ENCODE results near the gene MYBPC1. TPM values are rescaled to one million over a fixed set of nuclear protein-coding genes. Genes with fewer than 3 reads are reported as not detected.
"Not testable (repeated sequence)": the region's sequence is repeated elsewhere in the genome, so short reads cannot be mapped to it uniquely, and the experiment has no call there.

MYBPC1 gene, protein sequence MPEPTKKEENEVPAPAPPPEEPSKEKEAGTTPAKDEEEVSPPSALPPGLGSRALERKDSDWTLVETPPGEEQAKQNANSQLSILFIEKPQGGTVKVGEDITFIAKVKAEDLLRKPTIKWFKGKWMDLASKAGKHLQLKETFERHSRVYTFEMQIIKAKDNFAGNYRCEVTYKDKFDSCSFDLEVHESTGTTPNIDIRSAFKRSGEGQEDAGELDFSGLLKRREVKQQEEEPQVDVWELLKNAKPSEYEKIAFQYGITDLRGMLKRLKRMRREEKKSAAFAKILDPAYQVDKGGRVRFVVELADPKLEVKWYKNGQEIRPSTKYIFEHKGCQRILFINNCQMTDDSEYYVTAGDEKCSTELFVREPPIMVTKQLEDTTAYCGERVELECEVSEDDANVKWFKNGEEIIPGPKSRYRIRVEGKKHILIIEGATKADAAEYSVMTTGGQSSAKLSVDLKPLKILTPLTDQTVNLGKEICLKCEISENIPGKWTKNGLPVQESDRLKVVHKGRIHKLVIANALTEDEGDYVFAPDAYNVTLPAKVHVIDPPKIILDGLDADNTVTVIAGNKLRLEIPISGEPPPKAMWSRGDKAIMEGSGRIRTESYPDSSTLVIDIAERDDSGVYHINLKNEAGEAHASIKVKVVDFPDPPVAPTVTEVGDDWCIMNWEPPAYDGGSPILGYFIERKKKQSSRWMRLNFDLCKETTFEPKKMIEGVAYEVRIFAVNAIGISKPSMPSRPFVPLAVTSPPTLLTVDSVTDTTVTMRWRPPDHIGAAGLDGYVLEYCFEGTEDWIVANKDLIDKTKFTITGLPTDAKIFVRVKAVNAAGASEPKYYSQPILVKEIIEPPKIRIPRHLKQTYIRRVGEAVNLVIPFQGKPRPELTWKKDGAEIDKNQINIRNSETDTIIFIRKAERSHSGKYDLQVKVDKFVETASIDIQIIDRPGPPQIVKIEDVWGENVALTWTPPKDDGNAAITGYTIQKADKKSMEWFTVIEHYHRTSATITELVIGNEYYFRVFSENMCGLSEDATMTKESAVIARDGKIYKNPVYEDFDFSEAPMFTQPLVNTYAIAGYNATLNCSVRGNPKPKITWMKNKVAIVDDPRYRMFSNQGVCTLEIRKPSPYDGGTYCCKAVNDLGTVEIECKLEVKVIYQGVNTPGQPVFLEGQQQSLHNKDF
- total RNA-seq, result not detected

DNA sequence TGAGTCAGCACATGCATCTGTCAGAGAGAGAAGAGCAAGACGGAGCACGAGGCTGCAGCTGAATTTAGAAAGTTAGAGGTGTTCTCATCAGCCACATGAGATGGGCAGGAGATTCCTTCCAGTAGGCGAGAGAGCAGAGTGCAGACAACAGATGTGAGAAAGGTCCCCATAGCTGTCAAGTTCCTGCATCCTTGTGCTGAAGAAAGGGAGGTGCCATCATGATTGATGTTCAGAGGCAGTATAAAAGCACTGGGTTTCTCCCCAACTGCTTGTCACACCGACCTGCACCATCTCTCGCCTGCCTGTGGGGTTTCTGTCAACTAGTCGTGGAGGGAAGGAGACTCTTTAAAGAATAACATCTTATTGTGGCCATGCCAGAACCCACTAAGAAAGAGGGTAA, at the start of gene MYBPC1:
Gene MYBPC1, plus strand, starts transcription at position 272 of the 400 bp plus-strand sequence. Its CDS starts 100 bp downstream, at position 372.
- no peak for DNase-seq (ENCODE audit: low read depth in 2 of 3, low spot score in 2 of 3)

DNA sequence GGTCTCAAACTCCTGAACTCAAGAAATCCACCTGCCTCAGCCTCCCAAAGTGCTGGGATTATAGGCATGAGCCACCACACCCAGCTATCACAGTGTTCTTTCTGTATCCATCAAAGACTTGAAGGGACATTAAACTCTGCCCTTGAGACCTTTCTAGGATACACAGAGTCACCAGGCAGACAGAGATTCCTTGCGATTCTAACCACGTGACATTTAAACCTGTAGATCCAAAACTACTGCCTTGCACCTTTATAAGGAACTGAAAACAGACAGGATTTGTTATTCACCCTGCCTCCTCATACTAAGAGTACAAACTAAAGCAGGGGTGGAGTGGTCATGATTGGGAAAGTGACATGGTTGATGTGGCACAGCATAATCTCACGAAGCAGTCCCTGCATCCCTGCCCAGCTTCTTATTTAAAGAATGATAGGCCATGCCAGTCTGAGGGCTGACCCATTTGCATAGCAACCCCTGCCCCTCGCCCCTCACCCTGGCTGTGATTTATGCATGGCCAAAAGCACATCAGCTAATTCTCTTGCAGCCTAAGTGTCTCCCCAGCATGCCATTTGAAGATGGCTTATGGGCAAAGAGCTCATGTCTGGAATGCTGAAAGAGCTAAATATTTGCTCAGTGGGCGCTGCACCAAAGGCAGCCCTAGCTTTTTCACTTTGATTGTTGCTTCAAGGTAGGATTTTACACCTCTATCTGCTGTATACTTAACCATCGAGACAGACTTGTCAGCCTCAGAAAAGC, 43.2 kb upstream of the MYBPC1 start:
- no peak for DNase-seq (ENCODE audit: low read depth in 2 of 3, low spot score in 2 of 3)

DNA sequence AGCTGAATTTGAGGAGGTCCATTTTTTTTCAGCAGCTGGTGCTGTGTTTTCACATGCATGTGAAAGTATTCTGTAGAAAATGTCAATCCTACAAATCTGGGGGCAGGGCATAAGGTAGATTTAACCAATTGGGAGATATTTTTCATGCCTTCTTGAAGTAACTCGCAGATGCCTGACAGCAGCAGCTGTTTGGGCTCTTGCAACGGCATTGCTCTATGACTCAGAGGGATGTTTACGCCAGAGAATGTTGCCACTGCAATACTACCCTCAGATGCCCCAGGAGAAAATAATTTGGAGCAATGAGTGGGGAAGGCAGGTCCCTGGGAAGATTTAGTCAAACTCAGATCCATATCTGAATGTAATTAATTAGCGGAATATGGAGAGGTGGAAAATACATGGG, 42.5 kb upstream of the MYBPC1 start:
- DNase-seq (ENCODE audit: low read depth in 2 of 3, low spot score in 2 of 3), result no peak

DNA sequence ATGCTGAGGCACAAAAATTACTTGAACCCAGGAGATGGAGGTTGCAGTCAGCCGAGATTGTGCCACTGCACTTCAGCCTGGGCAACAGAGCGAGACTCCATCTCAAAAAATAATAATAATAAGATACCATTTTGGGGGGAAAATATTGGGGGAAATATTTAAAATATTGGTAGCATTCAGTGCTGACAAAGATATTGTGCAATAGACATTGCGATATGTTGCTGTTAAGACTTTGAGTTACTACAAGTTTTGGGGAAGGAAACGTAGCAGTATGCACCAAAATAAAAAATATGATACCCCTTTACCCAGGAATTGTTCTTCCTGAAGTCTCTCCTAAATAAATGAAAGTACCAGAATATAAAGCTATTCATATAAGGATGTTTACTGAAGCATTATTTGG, 37.7 kb upstream of the MYBPC1 start:
- DNase-seq (ENCODE audit: low read depth in 2 of 3, low spot score in 2 of 3), result no peak

DNA sequence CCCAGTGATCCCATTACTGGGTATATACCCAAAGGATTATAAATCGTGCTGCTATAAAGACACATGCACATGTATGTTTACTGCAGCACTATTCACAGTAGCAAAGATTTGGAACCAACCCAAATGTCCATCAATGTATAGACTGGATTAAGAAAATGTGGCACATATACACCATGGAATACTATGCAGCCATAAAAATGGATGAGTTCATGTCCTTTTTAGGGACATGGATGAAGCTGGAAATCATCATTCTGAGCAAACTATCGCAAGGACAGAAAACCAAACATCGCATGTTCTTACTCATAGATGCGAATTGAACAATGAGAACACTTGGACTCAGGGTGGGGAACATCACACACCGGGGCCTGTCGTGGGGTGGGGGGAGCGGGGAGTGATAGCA, 36.0 kb upstream of the MYBPC1 start:
- not testable (repeated sequence) for DNase-seq (ENCODE audit: low read depth in 2 of 3, low spot score in 2 of 3)

DNA sequence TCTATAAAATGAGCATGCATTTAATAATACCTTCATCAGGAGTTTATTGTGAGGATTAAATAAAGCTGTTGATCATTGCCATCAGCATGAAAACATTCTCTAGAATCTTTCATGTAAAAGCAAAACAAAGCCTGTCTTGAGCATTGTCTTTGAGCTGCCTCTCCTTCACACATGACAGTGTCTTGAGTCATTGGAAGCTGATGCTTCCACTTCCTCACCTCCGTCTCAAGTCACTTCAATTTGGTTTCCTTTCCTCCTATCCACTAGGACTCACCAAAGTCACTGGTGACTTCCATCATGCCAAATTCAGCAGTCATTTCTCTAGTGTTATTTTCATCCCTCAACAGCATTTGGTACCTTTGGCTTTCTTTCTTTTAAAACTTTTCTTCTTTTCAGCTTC, 31.6 kb upstream of the MYBPC1 start:
- no peak for DNase-seq (ENCODE audit: low read depth in 2 of 3, low spot score in 2 of 3)

DNA sequence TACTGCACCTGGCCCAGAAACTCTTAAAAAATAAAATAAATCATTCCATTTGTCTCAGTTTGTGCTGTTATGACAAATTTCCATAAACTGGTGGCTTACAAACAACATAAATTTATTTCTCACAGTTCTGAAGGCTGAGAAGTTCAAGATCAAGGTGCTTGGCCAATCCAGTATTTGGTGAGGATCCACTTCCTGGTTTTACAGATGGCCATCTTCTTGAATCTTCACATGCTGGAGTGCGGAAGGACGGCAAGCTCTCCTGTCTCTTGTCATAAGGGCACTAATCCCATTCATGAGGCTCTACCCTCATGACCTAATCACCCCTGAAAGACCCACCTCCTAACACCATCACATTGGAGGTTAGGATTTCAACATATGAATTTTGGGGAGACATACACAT, 29.9 kb upstream of the MYBPC1 start:
- peak in 1 of 3 donors; percentile 20 for DNase-seq (ENCODE audit: low read depth in 2 of 3, low spot score in 2 of 3)

DNA sequence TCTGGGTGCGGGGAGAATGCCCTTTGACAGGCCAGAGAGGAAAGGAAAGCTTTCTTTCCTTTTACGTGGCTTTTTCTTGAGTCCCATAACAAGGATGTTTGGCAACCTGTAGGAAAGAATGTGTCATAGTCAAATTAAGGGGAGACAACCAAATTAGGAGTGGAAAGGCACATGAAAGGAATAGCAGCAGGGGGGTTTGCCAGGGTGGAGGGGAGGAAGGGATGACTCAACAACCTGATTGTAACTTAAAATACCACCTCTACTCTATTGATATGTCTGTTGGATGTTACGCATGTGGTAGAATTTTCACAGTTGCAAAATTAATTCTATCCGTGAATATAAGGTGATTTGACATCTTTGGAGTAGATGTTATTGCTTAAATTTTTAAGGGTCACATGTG, 28.5 kb upstream of the MYBPC1 start:
- peak in 2 of 3 donors; percentile 3 to 28 for DNase-seq (ENCODE audit: low read depth in 2 of 3, low spot score in 2 of 3)

DNA sequence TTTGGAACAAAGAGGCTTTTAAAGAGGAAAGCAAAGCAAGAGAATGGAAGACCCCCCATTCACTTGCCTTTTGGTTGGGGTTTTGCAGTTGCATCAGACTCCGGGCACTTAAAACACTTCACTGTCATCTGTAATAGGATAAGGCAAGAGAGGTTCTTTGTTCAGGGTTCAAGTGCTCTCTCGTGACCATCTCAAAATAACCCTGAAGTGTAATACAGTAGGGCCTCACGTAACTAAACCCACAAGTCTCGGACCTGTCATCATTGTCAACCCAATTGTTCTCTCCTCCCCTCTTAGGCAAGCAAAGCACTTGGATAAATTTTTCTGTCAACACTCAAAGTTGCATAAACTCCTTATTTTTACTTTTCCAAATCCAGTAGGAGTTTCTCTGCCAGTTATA, 26.9 kb upstream of the MYBPC1 start:
- DNase-seq (ENCODE audit: low read depth in 2 of 3, low spot score in 2 of 3), result no peak

DNA sequence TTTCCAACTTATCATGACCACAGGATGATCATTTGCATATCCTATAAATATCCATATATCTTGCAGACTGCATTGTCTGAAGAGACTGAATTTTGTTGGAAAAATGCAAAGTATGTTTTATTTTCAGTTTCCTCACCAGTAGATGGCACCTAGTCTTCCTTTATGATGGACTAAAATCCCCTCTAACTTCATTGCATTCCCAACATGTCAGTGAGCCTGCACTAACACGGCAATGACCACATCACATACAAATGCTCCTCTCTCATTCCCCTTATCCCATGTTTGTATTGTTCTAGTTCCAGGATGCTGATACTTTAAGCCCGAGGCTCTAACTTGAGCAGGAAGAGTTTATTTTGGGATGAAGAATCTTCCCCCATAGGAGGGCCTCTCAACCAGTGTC, 24.7 kb upstream of the MYBPC1 start:
- DNase-seq (ENCODE audit: low read depth in 2 of 3, low spot score in 2 of 3), result peak in 2 of 3 donors; percentile 8 to 40

DNA sequence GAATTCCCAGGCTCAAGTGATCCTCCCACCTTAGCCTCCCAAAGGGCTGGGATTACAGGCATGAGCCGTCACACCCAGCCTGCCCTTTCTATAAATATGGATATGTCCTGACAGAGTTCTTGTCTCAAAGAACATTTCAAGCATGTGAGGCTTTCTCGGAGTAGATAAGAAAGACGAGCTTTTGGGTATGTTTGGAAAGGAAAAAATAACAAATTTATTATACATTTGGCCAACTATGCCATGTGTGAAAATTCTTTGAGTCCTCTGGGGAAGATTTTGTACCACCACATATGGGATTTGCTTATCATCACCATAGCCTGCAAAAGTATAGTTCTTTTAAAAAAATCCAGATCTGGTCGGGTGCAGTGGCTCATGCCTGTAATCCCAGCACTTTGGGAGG, 23.7 kb upstream of the MYBPC1 start:
- DNase-seq (ENCODE audit: low read depth in 2 of 3, low spot score in 2 of 3), result no peak

DNA sequence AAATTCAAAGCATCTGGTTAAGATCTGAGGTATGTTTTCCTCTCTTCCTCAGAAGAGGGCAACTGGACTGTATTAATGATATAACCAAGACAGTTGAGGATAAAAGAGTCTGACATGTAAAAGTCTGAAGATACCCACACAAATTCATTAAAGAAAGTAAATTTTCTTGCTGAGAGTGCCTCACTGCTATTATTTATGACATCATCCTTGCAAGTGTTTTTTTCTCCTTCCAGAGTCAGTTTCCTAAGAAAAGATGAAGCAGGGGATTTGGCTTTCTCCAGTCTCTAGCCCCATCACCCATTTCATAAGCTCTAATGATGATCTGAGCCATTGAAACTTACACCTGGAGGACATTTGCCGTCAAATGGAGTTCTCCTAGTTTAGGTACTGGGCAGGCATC, 21.0 kb upstream of the MYBPC1 start:
- no peak for DNase-seq (ENCODE audit: low read depth in 2 of 3, low spot score in 2 of 3)

DNA sequence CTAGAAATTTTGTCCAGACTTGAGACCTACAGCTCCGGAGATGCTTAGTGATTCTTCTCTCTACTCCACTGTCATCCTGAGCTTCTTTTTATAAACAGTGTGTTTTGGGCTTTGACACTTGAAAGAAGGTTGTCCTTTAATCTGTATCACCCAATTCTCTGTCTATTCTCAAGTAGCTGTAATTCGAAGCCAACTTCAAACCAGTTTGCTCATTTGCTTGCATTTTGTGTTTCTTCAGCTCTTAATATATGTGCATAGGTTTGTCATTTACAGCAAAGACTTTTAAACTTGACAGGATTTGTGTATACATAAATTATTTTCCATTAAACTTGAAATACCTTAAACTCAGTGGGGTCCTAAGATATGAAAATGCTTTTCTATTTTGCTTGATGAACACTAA, 16.4 kb upstream of the MYBPC1 start:
- DNase-seq (ENCODE audit: low read depth in 2 of 3, low spot score in 2 of 3), result no peak

DNA sequence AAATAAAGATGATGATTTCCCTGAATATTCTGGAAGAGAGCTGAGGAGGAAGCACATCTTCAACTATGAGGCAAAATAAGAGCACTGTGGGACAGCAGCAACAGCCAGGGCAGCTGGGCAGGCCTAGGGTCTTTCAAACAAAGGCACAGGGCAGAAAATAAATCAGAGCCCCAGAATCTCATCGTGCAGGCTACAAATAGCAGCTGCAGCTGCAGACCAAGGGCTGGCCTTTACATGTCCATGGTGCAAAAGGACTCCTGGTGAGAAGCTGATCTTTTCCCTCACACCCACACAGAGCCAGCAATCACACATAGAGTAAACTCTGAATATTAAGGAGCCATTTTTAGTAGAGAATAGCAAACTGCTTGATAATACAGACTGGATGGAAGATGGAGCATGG, 13.6 kb upstream of the MYBPC1 start:
- DNase-seq (ENCODE audit: low read depth in 2 of 3, low spot score in 2 of 3), result no peak

DNA sequence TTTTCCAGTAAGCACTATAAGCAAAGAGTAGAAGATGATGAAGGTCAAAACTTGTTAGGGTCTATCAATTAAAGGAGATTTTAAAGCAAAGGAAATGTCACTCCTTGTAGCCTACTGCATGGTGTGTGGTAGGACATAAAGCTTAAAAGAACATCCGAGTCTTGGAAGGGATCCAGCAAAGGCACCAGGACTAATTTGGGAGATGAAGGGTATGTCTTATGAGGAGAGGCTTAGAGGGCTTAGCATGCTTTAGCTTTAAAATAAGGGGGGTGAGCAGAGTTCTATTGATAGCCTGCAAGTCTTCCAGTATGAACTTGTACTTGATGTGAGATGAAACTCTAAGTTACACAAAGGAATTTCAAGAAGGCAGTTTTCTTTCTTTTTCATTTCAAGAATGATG, 11.8 kb upstream of the MYBPC1 start:
- DNase-seq (ENCODE audit: low read depth in 2 of 3, low spot score in 2 of 3), result no peak

DNA sequence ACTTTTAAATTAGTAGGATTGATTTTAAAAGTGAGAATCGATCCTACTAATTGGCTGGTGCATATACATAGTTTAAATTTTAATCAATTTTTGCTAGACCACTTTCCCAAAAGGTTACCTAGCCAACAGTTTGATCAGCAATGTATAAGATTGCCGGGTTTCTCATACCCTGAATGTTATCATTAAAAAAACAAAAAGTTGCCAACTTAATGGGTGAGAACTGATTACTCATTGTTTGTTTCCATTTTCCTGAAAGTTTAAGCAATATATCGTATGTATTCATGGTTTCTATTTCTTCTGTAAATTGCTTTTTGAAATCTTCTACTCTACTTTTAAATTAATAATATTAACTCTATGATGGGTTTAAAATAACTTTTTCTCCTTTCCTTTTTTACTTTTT, 4.4 kb upstream of the MYBPC1 start:
- DNase-seq (ENCODE audit: low read depth in 2 of 3, low spot score in 2 of 3), result no peak

DNA sequence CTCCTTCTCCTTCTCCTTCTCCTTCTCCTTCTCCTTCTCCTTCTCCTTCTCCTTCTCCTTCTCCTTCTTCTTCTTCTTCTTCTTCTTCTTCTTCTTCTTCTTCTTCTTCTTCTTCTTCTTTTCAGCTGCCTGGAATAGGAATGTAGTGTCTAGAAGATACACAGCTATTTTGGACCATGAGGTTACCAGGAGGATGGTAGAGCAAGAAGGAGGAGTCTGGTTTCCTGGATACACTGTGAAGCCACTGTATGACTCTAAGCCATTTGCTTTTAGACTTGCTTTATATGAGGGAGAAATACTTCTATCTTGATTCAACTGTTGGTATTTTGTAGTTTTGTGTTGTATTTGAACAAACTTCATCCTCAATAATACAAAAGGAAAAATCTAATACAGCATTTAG, 3.0 kb upstream of the MYBPC1 start:
- DNase-seq (ENCODE audit: low read depth in 2 of 3, low spot score in 2 of 3), result no peak

DNA sequence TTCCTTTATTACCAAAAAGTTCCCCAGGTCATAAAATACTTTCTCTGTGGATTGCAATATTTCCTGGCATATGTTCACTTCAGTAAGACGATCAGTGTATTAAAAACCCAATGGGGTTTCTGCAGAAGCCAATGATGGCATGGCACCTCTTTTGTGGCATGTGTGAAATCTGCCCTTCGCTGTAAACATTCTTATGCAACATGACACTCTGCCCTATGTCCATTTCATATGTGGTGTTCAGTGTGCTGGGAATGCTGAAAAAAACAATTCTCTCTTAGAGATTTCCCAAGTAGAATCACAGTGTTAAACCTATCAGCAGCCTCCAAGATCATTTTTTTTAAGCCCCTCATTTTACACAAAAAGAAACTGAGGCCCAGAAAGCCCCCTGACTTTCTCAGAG, 2.3 kb upstream of the MYBPC1 start:
- no peak for DNase-seq (ENCODE audit: low read depth in 2 of 3, low spot score in 2 of 3)

DNA sequence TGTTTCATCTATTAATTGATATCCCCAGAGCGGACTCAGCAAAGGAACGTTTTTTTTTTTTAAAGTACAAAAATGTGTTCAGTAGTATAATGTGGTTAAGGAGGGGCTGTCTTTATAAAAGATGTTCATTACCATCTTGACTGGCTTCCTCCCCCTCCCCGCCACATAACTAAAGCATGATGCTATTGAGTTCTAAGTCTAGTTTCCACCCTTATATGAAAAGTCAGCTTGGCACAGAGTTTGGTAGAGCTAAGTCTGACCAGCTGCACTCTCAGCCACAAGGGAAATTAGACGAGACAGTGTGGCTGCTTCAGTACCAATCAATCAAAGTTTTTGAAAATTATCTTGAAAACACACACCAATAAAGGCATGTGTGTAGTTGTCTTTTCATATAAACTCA, 1.9 kb upstream of the MYBPC1 start:
- DNase-seq (ENCODE audit: low read depth in 2 of 3, low spot score in 2 of 3), result no peak

DNA sequence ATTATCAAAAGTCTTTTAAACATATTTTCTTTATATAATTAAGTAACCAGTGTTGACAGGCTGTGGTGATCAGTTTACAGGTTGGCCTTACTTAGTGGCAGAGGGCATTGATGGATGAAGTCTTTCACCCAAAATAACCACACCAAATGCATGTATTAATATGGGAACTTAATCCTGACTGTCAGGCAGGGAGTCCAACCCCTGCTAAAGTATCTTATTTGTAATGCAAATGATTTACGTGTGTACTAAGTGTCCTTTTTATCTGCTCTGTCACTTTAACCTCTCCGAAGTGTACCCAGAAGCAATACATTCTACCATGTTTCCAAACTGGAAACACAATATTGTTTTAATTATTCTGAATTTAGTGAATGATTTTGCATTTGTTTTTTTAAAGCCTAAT, 1.4 kb downstream of the MYBPC1 start:
- DNase-seq (ENCODE audit: low read depth in 2 of 3, low spot score in 2 of 3), result no peak

DNA sequence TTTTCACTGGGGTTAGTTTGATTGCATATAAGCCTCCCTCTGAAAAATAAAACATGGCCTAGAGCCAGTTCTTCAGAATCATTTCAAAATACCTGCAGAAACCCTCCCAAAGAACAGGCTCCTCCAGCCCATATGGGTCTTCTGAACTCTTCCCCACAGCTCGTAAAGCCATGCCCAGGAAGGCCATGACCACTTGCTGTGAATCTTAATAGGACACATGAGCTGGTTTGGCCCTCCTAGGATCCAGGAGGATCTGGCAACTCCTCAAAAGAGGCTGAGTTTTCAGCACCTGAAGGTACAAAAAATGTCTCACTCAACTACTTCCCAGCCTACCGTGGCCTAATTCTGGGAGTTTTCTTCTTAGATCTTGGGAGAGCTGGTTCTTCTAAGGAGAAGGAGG, 2.4 kb downstream of the MYBPC1 start:
- no peak for DNase-seq (ENCODE audit: low read depth in 2 of 3, low spot score in 2 of 3)
